GM19397 (cell line): ENCODE data around the gene CALD1.

Experiments used
- ATAC-seq: cut with Tn5 transposase; IDR thresholded peaks from one replicate; pipeline ENCODE4 v1.9.1; 2021; ENCODE audit warnings: mild to moderate bottlenecking, moderate library complexity; ENCODE audit not compliant: unreplicated experiment

The CALD1 gene

GRCh38 chr7:134787064-134787463, 7.6 kb downstream of the CALD1 start:
- ATAC-seq: no peak

GRCh38 chr7:134787720-134788119, 8.3 kb downstream of the CALD1 start:
- ATAC-seq: no peak

GRCh38 chr7:134788191-134788590, 8.8 kb downstream of the CALD1 start:
- ATAC-seq: no peak

- ATAC-seq: no peak
Measured at GRCh38 chr7:134789967-134790685, 10.7 kb downstream of the CALD1 start.

- no peak for ATAC-seq
Measured at GRCh38 chr7:134792968-134793367, 13.5 kb downstream of the CALD1 start.

- ATAC-seq: no peak
Measured at GRCh38 chr7:134795231-134795630, 15.8 kb downstream of the CALD1 start.

- no peak for ATAC-seq
Measured at GRCh38 chr7:134798155-134798554, 18.7 kb downstream of the CALD1 start.

- no peak for ATAC-seq
Measured at GRCh38 chr7:134799377-134799776, 19.9 kb downstream of the CALD1 start.

- no peak for ATAC-seq
Measured at GRCh38 chr7:134802762-134803161, 23.3 kb downstream of the CALD1 start.

- no peak for ATAC-seq
Measured at GRCh38 chr7:134804351-134804750, 24.9 kb downstream of the CALD1 start.

- ATAC-seq: no peak
Measured at GRCh38 chr7:134804854-134805253, 25.4 kb downstream of the CALD1 start.

GRCh38 chr7:134806197-134806596, 26.8 kb downstream of the CALD1 start:
- ATAC-seq: no peak

- ATAC-seq: no peak
Measured at GRCh38 chr7:134809616-134810015, 30.2 kb downstream of the CALD1 start.

- ATAC-seq: no peak
Measured at GRCh38 chr7:134811765-134812164, 32.3 kb downstream of the CALD1 start.

GRCh38 chr7:134813663-134814396, 34.4 kb downstream of the CALD1 start:
- ATAC-seq: no peak

- ATAC-seq: no peak
Measured at GRCh38 chr7:134814730-134815364, 35.4 kb downstream of the CALD1 start.

GRCh38 chr7:134818613-134819345, 39.3 kb downstream of the CALD1 start:
- no peak for ATAC-seq

- ATAC-seq: no peak
Measured at GRCh38 chr7:134819401-134819800, 40.0 kb downstream of the CALD1 start.

- no peak for ATAC-seq
Measured at GRCh38 chr7:134820295-134820694, 40.9 kb downstream of the CALD1 start.

GRCh38 chr7:134820778-134821177, 41.3 kb downstream of the CALD1 start:
- no peak for ATAC-seq

GRCh38 chr7:134823400-134823799, 44.0 kb downstream of the CALD1 start:
- ATAC-seq: no peak
